Stimulated activated CD4-positive, alpha-beta T cell treated with anti-CD3 and anti-CD28 coated beads, Interleukin-4, amount 100 ng/mL, for 1 hour (primary cell): ENCODE results near the gene PTPN22.

ENCODE experiments used
- DNase-seq: peaks from one replicate; pipeline ENCODE4 v3.0.0-alpha.2; 2020

PTPN22 gene

GRCh38 chr1:113793878-113794834 lies 77.4 kb downstream of the PTPN22 start:
- no peak for DNase-seq

- no peak for DNase-seq
These were observed 78.5 kb downstream of the PTPN22 start for GRCh38 chr1:113792986-113793385.

- no peak for DNase-seq
These were observed 79.0 kb downstream of the PTPN22 start for GRCh38 chr1:113792471-113792870.

GRCh38 chr1:113788802-113789201 lies 82.7 kb downstream of the PTPN22 start:
- DNase-seq, result no peak

GRCh38 chr1:113787663-113788062 lies 83.8 kb downstream of the PTPN22 start:
- no peak for DNase-seq

GRCh38 chr1:113786069-113786468 lies 85.4 kb downstream of the PTPN22 start:
- DNase-seq, result no peak

GRCh38 chr1:113784104-113784779 lies 87.3 kb downstream of the PTPN22 start:
- peak; percentile 11 for DNase-seq

- no peak for DNase-seq
These were observed 88.0 kb downstream of the PTPN22 start for GRCh38 chr1:113783254-113784103.

- no peak for DNase-seq
These were observed 89.1 kb downstream of the PTPN22 start for GRCh38 chr1:113782406-113782805.

GRCh38 chr1:113780374-113781146 lies 91.0 kb downstream of the PTPN22 start:
- DNase-seq, result no peak

- no peak for DNase-seq
These were observed 92.0 kb downstream of the PTPN22 start for GRCh38 chr1:113779542-113779941.

- DNase-seq, result no peak
These were observed 94.0 kb downstream of the PTPN22 start for GRCh38 chr1:113777561-113777960.

- no peak for DNase-seq
These were observed 101.5 kb downstream of the PTPN22 start for GRCh38 chr1:113770031-113770430.

- no peak for DNase-seq
These were observed 101.9 kb downstream of the PTPN22 start for GRCh38 chr1:113769601-113769970.

- DNase-seq, result no peak
These were observed 102.5 kb downstream of the PTPN22 start for GRCh38 chr1:113768916-113769600.

- DNase-seq, result no peak
These were observed 105.9 kb downstream of the PTPN22 start for GRCh38 chr1:113765306-113766230.
